GM23338 (cell line): Measurements from ENCODE around the gene ALAD. TPM values are rescaled to one million over a fixed set of nuclear protein-coding genes. Genes with fewer than 3 reads are reported as not detected.

ENCODE experiments used
- ATAC-seq: fragments of 200-7000 bp; cut with Tn5 transposase; 3 replicates; pipeline ENCODE4 v1.9.1; 2020
- DNase-seq: peaks from one replicate; pipeline ENCODE4 v3.0.0-alpha.2; 2015; ENCODE audit warnings: low spot score
- H2AFZ ChIP-seq: fragments of 200-600 bp; sonication (generic); 2 replicates; pipeline ENCODE4 v1.8.0; 2016; ENCODE audit warnings: antibody characterized with exemption, mild to moderate bottlenecking, moderate library complexity
- H3F3A ChIP-seq: fragments of 200-600 bp; sonication (generic); replicated peaks from 2 replicates; pipeline ENCODE4 v1.8.0; 2017; ENCODE audit warnings: antibody characterized with exemption, mixed run types, low read depth
- H3K27ac ChIP-seq: fragments of 200-600 bp; sonication (generic); 2 replicates; pipeline ENCODE4 v1.6.1; 2016; ENCODE audit warnings: low read depth
- H3K27me3 ChIP-seq: fragments of 200-600 bp; sonication (generic); 2 replicates; pipeline ENCODE4 v1.8.0; 2016; ENCODE audit warnings: mild to moderate bottlenecking, mixed run types, moderate library complexity; ENCODE audit not compliant: insufficient read depth
- H3K36me3 ChIP-seq: fragments of 200-600 bp; sonication (generic); 2 replicates; pipeline ENCODE4 v1.8.0; 2016; ENCODE audit warnings: mild to moderate bottlenecking; ENCODE audit not compliant: insufficient read depth
- H3K4me1 ChIP-seq: fragments of 200-600 bp; sonication (generic); 2 replicates; pipeline ENCODE4 v1.8.0; 2016; ENCODE audit warnings: mild to moderate bottlenecking, moderate library complexity; ENCODE audit not compliant: insufficient read depth
- H3K4me2 ChIP-seq: fragments of 200-600 bp; sonication (generic); 2 replicates; pipeline ENCODE4 v1.7.1; 2017; ENCODE audit warnings: mixed run types
- H3K4me3 ChIP-seq: fragments of 200-600 bp; sonication (generic); 2 replicates; pipeline ENCODE4 v1.6.1; 2016; ENCODE audit warnings: mixed run types
- H3K79me2 ChIP-seq: fragments of 200-600 bp; sonication (generic); replicated peaks from 2 replicates; pipeline ENCODE4 v1.8.0; 2017; ENCODE audit warnings: mild to moderate bottlenecking; ENCODE audit not compliant: insufficient read depth
- H3K9me2 ChIP-seq: fragments of 200-600 bp; sonication (generic); 2 replicates; pipeline ENCODE4 v1.8.0; 2017; ENCODE audit not compliant: insufficient read depth
- H4K20me1 ChIP-seq: fragments of 200-600 bp; sonication (generic); replicated peaks from 2 replicates; pipeline ENCODE4 v1.8.0; 2017; ENCODE audit warnings: mild to moderate bottlenecking; ENCODE audit not compliant: insufficient read depth
- H3K27ac Mint-ChIP-seq: 2 replicates; pipeline ENCODE4 v1.8.0; 2020; ENCODE audit warnings: inconsistent platforms, mild to moderate bottlenecking, moderate library complexity, mixed read lengths
- H3K27me3 Mint-ChIP-seq: 3 replicates; pipeline ENCODE4 v1.8.0; 2022; ENCODE audit warnings: low read depth, mild to moderate bottlenecking, moderate library complexity, mixed read lengths, inconsistent platforms; ENCODE audit not compliant: insufficient read depth, poor library complexity
- H3K36me3 Mint-ChIP-seq: 3 replicates; pipeline ENCODE4 v1.8.0; 2021; ENCODE audit warnings: low read depth, mild to moderate bottlenecking, inconsistent platforms, moderate library complexity, mixed read lengths
- H3K4me1 Mint-ChIP-seq: 3 replicates; pipeline ENCODE4 v1.8.0; 2020; ENCODE audit warnings: mild to moderate bottlenecking, inconsistent platforms, mixed read lengths
- H3K4me3 Mint-ChIP-seq: 3 replicates; pipeline ENCODE4 v1.8.0; 2021; ENCODE audit warnings: moderate library complexity, mild to moderate bottlenecking, inconsistent platforms, mixed read lengths
- H3K9me3 Mint-ChIP-seq: 3 replicates; pipeline ENCODE4 v1.8.0; 2020; ENCODE audit warnings: moderate library complexity, mild to moderate bottlenecking, inconsistent platforms, mixed read lengths
- CREB1 ChIP-seq: fragments of 250-450 bp; sonication (Bioruptor Pico); IDR thresholded peaks from 2 replicates; pipeline ENCODE4 v1.5.0; 2020; ENCODE audit warnings: low read depth, mild to moderate bottlenecking, moderate library complexity
- CTCF ChIP-seq, 2 experiments: fragments of 200-600 bp in 1 of 2; sonication (generic) in 1 of 2; conservative IDR thresholded peaks; 2 replicates each; pipeline versions ENCODE4 v1.5.1 to v1.6.1; 2016 to 2017; ENCODE audit warnings: antibody characterized with exemption in 2 of 2, low read depth in 2 of 2, mild to moderate bottlenecking in 2 of 2, moderate library complexity in 1 of 2
- ETS1 ChIP-seq: IDR thresholded peaks from 2 replicates; pipeline ENCODE4 v1.6.1; 2016; ENCODE audit warnings: antibody characterized with exemption
- EZH2 ChIP-seq: fragments of 200-600 bp; sonication (generic); IDR thresholded peaks from one replicate; pipeline ENCODE4 v1.8.0; 2017; ENCODE audit warnings: antibody characterized with exemption, mild to moderate bottlenecking, low read depth; ENCODE audit not compliant: unreplicated experiment
- EZH2phosphoT487 ChIP-seq: fragments of 200-600 bp; sonication (generic); IDR thresholded peaks from one replicate; pipeline ENCODE4 v1.8.1; 2018; ENCODE audit warnings: antibody characterized with exemption; ENCODE audit not compliant: unreplicated experiment
- JUNB ChIP-seq: IDR thresholded peaks from one replicate; pipeline ENCODE4 v1.6.1; 2016; ENCODE audit warnings: antibody characterized with exemption; ENCODE audit not compliant: unreplicated experiment
- NANOG ChIP-seq: IDR thresholded peaks from 2 replicates; pipeline ENCODE4 v1.6.1; 2016; ENCODE audit warnings: antibody characterized with exemption, borderline replicate concordance
- POLR2AphosphoS5 ChIP-seq: IDR thresholded peaks from 2 replicates; pipeline ENCODE4 v1.6.1; 2016; ENCODE audit warnings: antibody characterized with exemption, low read depth
- REST ChIP-seq: IDR thresholded peaks from one replicate; pipeline ENCODE4 v1.6.1; 2018; ENCODE audit warnings: antibody characterized with exemption; ENCODE audit not compliant: unreplicated experiment
- STAT1 ChIP-seq: IDR thresholded peaks from one replicate; pipeline ENCODE4 v1.6.1; 2016; ENCODE audit warnings: antibody characterized with exemption; ENCODE audit not compliant: unreplicated experiment
- ZNF114 ChIP-seq: fragments of 250-450 bp; sonication (Bioruptor Pico); IDR thresholded peaks from 2 replicates; pipeline ENCODE4 v1.5.0; 2020; ENCODE audit warnings: mild to moderate bottlenecking, moderate library complexity
- ZNF331 ChIP-seq: fragments of 250-450 bp; sonication (Bioruptor Pico); IDR thresholded peaks from 2 replicates; pipeline ENCODE4 v1.5.0; 2020; ENCODE audit warnings: low read depth, mild to moderate bottlenecking, moderate library complexity
- ZNF462 ChIP-seq: fragments of 250-450 bp; sonication (Bioruptor Pico); IDR thresholded peaks from 2 replicates; pipeline ENCODE4 v1.5.0; 2020; ENCODE audit warnings: mild to moderate bottlenecking, moderate library complexity
- polyA plus RNA-seq: library from polyadenylated mRNA; unstranded; fragments of >200 nt; fragmentation: Nextera tagmentation; extraction: Ambion mirVana; gene quantifications from 2 replicates; pipeline ENCODE4 v1.2.1, GENCODE V29; 2016
- total RNA-seq: library from RNA; depleted of rRNA; stranded (reverse); fragments of >200 nt; shearing (Covaris generic); gene quantifications from 2 replicates; pipeline ENCODE4 v1.2.3, GENCODE V29; 2014

The ALAD gene
- total and polyA plus RNA-seq, 2 experiments from 2014 or later: 7.1 to 10.1 TPM

- H3K27me3 Mint-ChIP-seq: peaks cover 20% of the 10 kb centered on the region
These were observed 63.4 kb downstream of the ALAD start for GRCh38 chr9:113337714-113338113.

More at GRCh38 chr9:113337714-113338113, 63.4 kb downstream of the ALAD start:
- H3K27ac ChIP-seq: no peak overlapping the region
- no peaks in the 10 kb centered on the region for H4K20me1 ChIP-seq
- H3K4me3 Mint-ChIP-seq: no peak overlapping the region
- H3K27me3 ChIP-seq: peaks cover 19% of the 10 kb centered on the region
- H3K27ac Mint-ChIP-seq: no peak overlapping the region
- no peaks in the 10 kb centered on the region for H3K9me3 Mint-ChIP-seq
- no peaks in the 10 kb centered on the region for H3F3A ChIP-seq
- no peak overlapping the region for H2AFZ ChIP-seq
- no peaks in the 10 kb centered on the region for H3K36me3 ChIP-seq
- no peaks in the 10 kb centered on the region for H3K4me1 ChIP-seq
- DNase-seq (no peak), ATAC-seq (no peak)
- no peaks in the 10 kb centered on the region for H3K36me3 Mint-ChIP-seq
- no peak overlapping the region for H3K4me2 ChIP-seq
- no peaks in the 10 kb centered on the region for H3K9me2 ChIP-seq
- TF ChIP-seq REST: no peak
- TF ChIP-seq ZNF114 (CRISPR knock-in tag): no peak
- no peak for TF ChIP-seq POLR2AphosphoS5
- no peak for TF ChIP-seq ZNF462 (CRISPR knock-in tag)
- TF ChIP-seq EZH2: no peak
- no peak for TF ChIP-seq CREB1
- no peak for TF ChIP-seq ZNF331 (CRISPR knock-in tag)
- no peak for TF ChIP-seq JUNB
- no peak for TF ChIP-seq CTCF (conservative IDR thresholded peaks at IDR 0.05; ENCODE audit: low read depth in 2 of 2)
- no peak for TF ChIP-seq NANOG
- no peak for TF ChIP-seq EZH2phosphoT487
- TF ChIP-seq STAT1: no peak
- no peak for TF ChIP-seq ETS1
- H3K4me3 ChIP-seq: no peak overlapping the region
- H3K4me1 Mint-ChIP-seq: peaks cover 5% of the 10 kb centered on the region; the same call in 1 of the 3 replicates
- H3K79me2 ChIP-seq: no peaks in the 10 kb centered on the region
